IMR-90 (cell line): ENCODE results near the gene TEX2. TPM values are rescaled to one million over a fixed set of nuclear protein-coding genes. Genes with fewer than 3 reads are reported as not detected.

Source experiments
- ATAC-seq: fragments of 200-7000 bp; cut with Tn5 transposase; 2 replicates; pipeline ENCODE4 v1.9.1; 2020; ENCODE audit warnings: low read depth, mild to moderate bottlenecking, moderate library complexity
- BruUV-seq: library from RNA; stranded (reverse); fragments of 400-500 nt; replicated peaks from 2 replicates; lab custom pipeline; 2021; lab: Mats Ljungman, UMichigan
- CTCF ChIA-PET: fragments of 300-600 bp; formaldehyde crosslinking; extraction: SDS; loops from one replicate; lab custom pipeline; 2021; ENCODE audit warnings: antibody characterized with exemption; lab: Yijun Ruan, JAX
- POLR2A ChIA-PET: fragments of 300-600 bp; sonication (Branson Sonifier 250); formaldehyde crosslinking; loops from one replicate; lab custom pipeline; 2022; ENCODE audit warnings: antibody characterized with exemption; ENCODE audit not compliant: unreplicated experiment; lab: Charles Lee
- DNase-seq: peaks from one replicate; pipeline ENCODE4 v3.0.0; 2013
- H2AFZ ChIP-seq: replicated peaks from 2 replicates; pipeline ENCODE3; 2013; ENCODE audit warnings: low read length, mild to moderate bottlenecking; ENCODE audit not compliant: poor library complexity
- H2AK5ac ChIP-seq: 2 replicates; pipeline ENCODE4 v1.6.1; 2013; ENCODE audit warnings: low read depth, low read length, inconsistent platforms
- H2AK9ac ChIP-seq: replicated peaks from 2 replicates; pipeline ENCODE3; 2013; ENCODE audit warnings: mild to moderate bottlenecking, low read depth, low read length, moderate library complexity; ENCODE audit not compliant: poor library complexity
- H2BK120ac ChIP-seq: 2 replicates; pipeline ENCODE4 v1.6.1; 2013; ENCODE audit warnings: low read depth, low read length, inconsistent platforms
- H2BK15ac ChIP-seq: 3 replicates; pipeline ENCODE4 v1.6.1; 2013; ENCODE audit warnings: low read depth, low read length, inconsistent platforms
- H2BK20ac ChIP-seq: 2 replicates; pipeline ENCODE4 v1.6.1; 2013; ENCODE audit warnings: low read depth, mild to moderate bottlenecking, inconsistent platforms, low read length, moderate library complexity
- H2BK5ac ChIP-seq: 2 replicates; pipeline ENCODE4 v1.6.1; 2013; ENCODE audit warnings: mild to moderate bottlenecking, low read depth, low read length, inconsistent platforms; ENCODE audit not compliant: poor library complexity, severe bottlenecking
- H3K14ac ChIP-seq: replicated peaks from 2 replicates; pipeline ENCODE4 v1.6.1; 2013; ENCODE audit warnings: low read depth, low read length, inconsistent platforms
- H3K18ac ChIP-seq: 2 replicates; pipeline ENCODE4 v1.6.1; 2013; ENCODE audit warnings: low read depth, low read length, control low read depth
- H3K23ac ChIP-seq: 2 replicates; pipeline ENCODE4 v1.6.1; 2013; ENCODE audit warnings: low read depth, low read length, inconsistent platforms
- H3K27ac ChIP-seq: 2 replicates; pipeline ENCODE4 v1.5.1; 2013; ENCODE audit warnings: mild to moderate bottlenecking, control low read depth, low read length; ENCODE audit not compliant: insufficient read depth
- H3K27me3 ChIP-seq: 2 replicates; pipeline ENCODE4 v1.6.1; 2013; ENCODE audit warnings: low read length; ENCODE audit not compliant: control insufficient read depth, insufficient read depth
- H3K36me3 ChIP-seq: 2 replicates; pipeline ENCODE4 v1.6.1; 2013; ENCODE audit warnings: low read length, mixed read lengths; ENCODE audit not compliant: control insufficient read depth, insufficient read depth
- H3K4ac ChIP-seq: 2 replicates; pipeline ENCODE4 v1.6.1; 2013; ENCODE audit warnings: low read depth, low read length, inconsistent platforms
- H3K4me1 ChIP-seq: 2 replicates; pipeline ENCODE4 v1.6.1; 2013; ENCODE audit warnings: low read length, mixed read lengths; ENCODE audit not compliant: control insufficient read depth, insufficient read depth
- H3K4me2 ChIP-seq: 2 replicates; pipeline ENCODE4 v1.6.1; 2013; ENCODE audit warnings: low read depth, mild to moderate bottlenecking, control low read depth, low read length, moderate library complexity
- H3K4me3 ChIP-seq: 2 replicates; pipeline ENCODE4 v1.5.1; 2013; ENCODE audit warnings: low read depth, mild to moderate bottlenecking, control low read depth, low read length, moderate library complexity; ENCODE audit not compliant: insufficient read depth
- H3K56ac ChIP-seq: 2 replicates; pipeline ENCODE4 v1.6.1; 2013; ENCODE audit warnings: low read length, inconsistent platforms; ENCODE audit not compliant: insufficient read depth; ENCODE audit errors: extremely low read depth
- H3K79me1 ChIP-seq, 2 experiments: 2 replicates each; pipeline ENCODE4 v1.6.1; 2013; ENCODE audit warnings: low read length in 2 of 2, inconsistent platforms in 1 of 2, low read depth in 1 of 2
- H3K9ac ChIP-seq: 2 replicates; pipeline ENCODE4 v1.6.1; 2013; ENCODE audit warnings: low read depth, low read length, control low read depth
- H3K9me1 ChIP-seq: 2 replicates; pipeline ENCODE4 v1.6.1; 2013; ENCODE audit warnings: low read length, inconsistent platforms; ENCODE audit not compliant: insufficient read depth
- H3K9me3 ChIP-seq: 2 replicates; pipeline ENCODE4 v1.6.1; 2013; ENCODE audit warnings: low read length; ENCODE audit not compliant: control insufficient read depth, insufficient read depth
- H4K20me1 ChIP-seq: 2 replicates; pipeline ENCODE4 v1.6.1; 2013; ENCODE audit warnings: low read length, inconsistent platforms; ENCODE audit not compliant: insufficient read depth
- H4K5ac ChIP-seq: 2 replicates; pipeline ENCODE4 v1.6.1; 2013; ENCODE audit warnings: mild to moderate bottlenecking, low read depth, low read length, control low read depth
- H4K8ac ChIP-seq, 2 experiments: 2 replicates each; pipeline ENCODE4 v1.6.1; 2013; ENCODE audit warnings: low read depth in 2 of 2, low read length in 2 of 2, control low read depth in 1 of 2, inconsistent platforms in 1 of 2
- H4K91ac ChIP-seq: 2 replicates; pipeline ENCODE4 v1.6.1; 2013; ENCODE audit warnings: low read depth, low read length, inconsistent platforms; ENCODE audit not compliant: insufficient read depth
- BHLHE40 ChIP-seq: fragments of 150-350 bp; IDR thresholded peaks from 2 replicates; pipeline ENCODE4 v1.6.1; 2016; ENCODE audit warnings: mild to moderate bottlenecking, low read depth, low read length
- CEBPB ChIP-seq: IDR thresholded peaks from 2 replicates; pipeline ENCODE4 v1.6.1; 2012; ENCODE audit warnings: low read depth, low read length, improper control_type of control experiment
- CHD1 ChIP-seq: IDR thresholded peaks from 2 replicates; pipeline ENCODE4 v1.6.1; 2012; ENCODE audit warnings: low read depth, low read length, improper control_type of control experiment
- CTCF ChIP-seq: conservative IDR thresholded peaks from 2 replicates; pipeline ENCODE4 v1.5.1; 2012; ENCODE audit warnings: mild to moderate bottlenecking, low read depth, low read length, improper control_type of control experiment
- ELK1 ChIP-seq: fragments of 150-350 bp; IDR thresholded peaks from 2 replicates; pipeline ENCODE4 v1.6.1; 2016; ENCODE audit warnings: low read depth, mild to moderate bottlenecking, low read length, moderate library complexity, borderline replicate concordance
- FOS ChIP-seq: fragments of 150-350 bp; IDR thresholded peaks from 2 replicates; pipeline ENCODE4 v1.6.1; 2016; ENCODE audit warnings: low read depth, low read length
- MAFK ChIP-seq: IDR thresholded peaks from 2 replicates; pipeline ENCODE4 v1.6.1; 2012; ENCODE audit warnings: low read depth, low read length, improper control_type of control experiment
- MXI1 ChIP-seq: IDR thresholded peaks from 2 replicates; pipeline ENCODE4 v1.6.1; 2012; ENCODE audit warnings: low read depth, mild to moderate bottlenecking, low read length, moderate library complexity, borderline replicate concordance
- NFE2L2 ChIP-seq: fragments of 150-350 bp; IDR thresholded peaks from 2 replicates; pipeline ENCODE4 v1.6.1; 2016; ENCODE audit warnings: low read depth, mild to moderate bottlenecking, low read length
- POLR2A ChIP-seq: IDR thresholded peaks from 2 replicates; pipeline ENCODE4 v1.6.1; 2012; ENCODE audit warnings: mild to moderate bottlenecking, low read depth, low read length
- RAD21 ChIP-seq: IDR thresholded peaks from 2 replicates; pipeline ENCODE4 v1.6.1; 2012; ENCODE audit warnings: low read length, improper control_type of control experiment
- RCOR1 ChIP-seq: IDR thresholded peaks from 2 replicates; pipeline ENCODE4 v1.6.1; 2012; ENCODE audit warnings: mild to moderate bottlenecking, low read length, improper control_type of control experiment; ENCODE audit not compliant: insufficient replicate concordance
- RFX5 ChIP-seq: IDR thresholded peaks from 2 replicates; pipeline ENCODE4 v1.8.0; 2012; ENCODE audit warnings: low read depth, mild to moderate bottlenecking, low read length, moderate library complexity
- USF2 ChIP-seq: fragments of 150-350 bp; IDR thresholded peaks from 2 replicates; pipeline ENCODE4 v1.6.1; 2017; ENCODE audit warnings: mild to moderate bottlenecking, antibody characterized with exemption, low read length, low read depth
- WGBS, 2 experiments: methylation state at CpG; one replicate each; pipeline versions ENCODE4 v1.1.5 to v1.1.7; 2013; ENCODE audit warnings: missing lambda C conversion rate in 2 of 2; ENCODE audit not compliant: insufficient read length in 1 of 2; ENCODE audit errors: extremely low coverage in 2 of 2; 5-methylcytosine and 5-hydroxymethylcytosine counted together
- dilution Hi-C: fragments of 300-500 bp; cut with HindIII; formaldehyde crosslinking; loops from one replicate; pipeline ENCODE4 v1.14.3; 2018; ENCODE audit warnings: low sequenced_read_pairs; ENCODE audit not compliant: unreplicated experiment
- in situ Hi-C: fragments of 300-500 bp; cut with MboI; formaldehyde crosslinking; loops from 3 replicates; pipeline ENCODE4 v1.14.3; 2019; ENCODE audit warnings: low sequenced_read_pairs, inconsistent platforms, mixed read lengths
- intact Hi-C: fragments of 100-400 bp; cut with micrococcal nuclease; formaldehyde crosslinking; loops from 2 replicates; pipeline ENCODE4 v1.10.0; 2022
- polyA plus RNA-seq, 3 experiments: library from polyadenylated mRNA; depleted of rRNA; stranded (reverse); fragments of >200 nt; gene quantifications; 2 replicates each; pipeline ENCODE4 v1.2.3, GENCODE V29; 2012; ENCODE audit warnings: low replicate concordance in 1 of 3
- total RNA-seq: library from RNA; depleted of rRNA; stranded (reverse); fragments of >200 nt; gene quantifications from 2 replicates; pipeline ENCODE4 v1.2.3, GENCODE V29; 2012

Gene TEX2
- total and polyA plus RNA-seq, 2 of the 4 experiments (the other 2 are of a cell fraction), result 18.2 to 21.9 TPM

GRCh38 chr17:64103391-64104364 lies 159.4 kb downstream of the TEX2 start:
- no peak overlapping the region for H3K23ac ChIP-seq
- no peak overlapping the region for H2BK15ac ChIP-seq
- H3K4me3 ChIP-seq, result no peak overlapping the region
- no peak overlapping the region for H3K14ac ChIP-seq
- no peak overlapping the region for H4K91ac ChIP-seq
- no peak overlapping the region for H3K4ac ChIP-seq
- in situ Hi-C loops, result no loop called here
- H2AFZ ChIP-seq, result no peak overlapping the region
- no peak overlapping the region for H3K4me2 ChIP-seq
- no peak overlapping the region for H3K27ac ChIP-seq
- peaks cover 4% of the 10 kb centered on the region for H3K9me1 ChIP-seq
- intact Hi-C loops, result no loop called here
- H2BK20ac ChIP-seq, result no peak overlapping the region
- H2AK9ac ChIP-seq, result no peak overlapping the region
- H3K9me3 ChIP-seq, result no peaks in the 10 kb centered on the region
- H2AK5ac ChIP-seq, result no peak overlapping the region
- H3K27me3 ChIP-seq, result no peaks in the 10 kb centered on the region
- no peak overlapping the region; a peak in 1 of 4 replicates for H4K8ac ChIP-seq
- BruUV-seq, result no TSS peak
- H3K79me1 ChIP-seq, result peaks cover 17 to 39% of the 10 kb centered on the region in 2 experiments
- 0 out of 2 replicates have a peak, but pooled peaks cover 2% of the 10 kb centered on the region for H4K20me1 ChIP-seq
- no peak overlapping the region for H3K18ac ChIP-seq
- H3K36me3 ChIP-seq, result no peaks in the 10 kb centered on the region; the same call in 1 of the 2 replicates
- 100% methylated on average over 1 of the region's 5 CpGs; no CpG with 5 or more reads in 1 of the 2 experiments for WGBS, 2 experiments
- peaks cover 2% of the 10 kb centered on the region; the same call in 1 of the 2 replicates for H3K4me1 ChIP-seq
- DNase-seq (peak; percentile 61), ATAC-seq (peak; percentile 40; the same call in 1 of the 2 replicates)
- ChIA-PET POLR2A (interaction anchor here (0.6 kb wide), 1 partner anchor 51 kb away, joined by 9 read pairs; no protein-coding TSS in a partner anchor), CTCF (no interaction called here)
- no peak overlapping the region for H3K9ac ChIP-seq
- H3K56ac ChIP-seq, result no peak overlapping the region
- no peak overlapping the region for H2BK120ac ChIP-seq
- dilution Hi-C loops, result no loop called here
- no peak overlapping the region for H4K5ac ChIP-seq
- H2BK5ac ChIP-seq, result no peak overlapping the region
- TF ChIP-seq CTCF (no peak), USF2 (no peak), NFE2L2 (no peak), MAFK (no peak), RAD21 (no peak), CHD1 (no peak), MXI1 (no peak), ELK1 (no peak), POLR2A (no peak), FOS (no peak), RFX5 (no peak), BHLHE40 (no peak), CEBPB (no peak), RCOR1 (no peak)
